NCI-H2107 (cell line): ENCODE results near the gene IRF8.
"Not testable (repeated sequence)": the region's sequence is repeated elsewhere in the genome, so short reads cannot be mapped to it uniquely, and the experiment has no call there.

Experiments used
- DNase-seq: peaks from one replicate; lab custom pipeline; 2025; lab: John Stamatoyannopoulos, UW

The IRF8 gene

GRCh38 chr16:85898521-85899442 is at the start of gene IRF8:
Gene IRF8, plus strand, starts transcription at chr16:85899162. Its CDS starts 3,854 bp downstream, at chr16:85903016.
- no peak for DNase-seq

- DNase-seq = no peak
These were observed 49.6 kb upstream of the IRF8 start for GRCh38 chr16:85849388-85849787.

GRCh38 chr16:85850344-85850880 is 48.5 kb upstream of the IRF8 start:
- no peak for DNase-seq

- DNase-seq = no peak
These were observed 47.8 kb upstream of the IRF8 start for GRCh38 chr16:85851034-85851785.

GRCh38 chr16:85853547-85854545 is 45.1 kb upstream of the IRF8 start:
- no peak for DNase-seq

- no peak for DNase-seq
These were observed 44.0 kb upstream of the IRF8 start for GRCh38 chr16:85854935-85855334.

- no peak for DNase-seq
These were observed 42.9 kb upstream of the IRF8 start for GRCh38 chr16:85856079-85856478.

GRCh38 chr16:85856585-85856984 is 42.4 kb upstream of the IRF8 start:
- no peak for DNase-seq

GRCh38 chr16:85857406-85857805 is 41.6 kb upstream of the IRF8 start:
- no peak for DNase-seq

- DNase-seq = not testable (repeated sequence)
These were observed 40.4 kb upstream of the IRF8 start for GRCh38 chr16:85858571-85858970.

GRCh38 chr16:85858984-85859817 is 39.8 kb upstream of the IRF8 start:
- no peak for DNase-seq

GRCh38 chr16:85859818-85860125 is 39.2 kb upstream of the IRF8 start:
- DNase-seq = no peak

- no peak for DNase-seq
These were observed 38.4 kb upstream of the IRF8 start for GRCh38 chr16:85860413-85861094.

GRCh38 chr16:85861095-85861825 is 37.7 kb upstream of the IRF8 start:
- no peak for DNase-seq

GRCh38 chr16:85862476-85863383 is 36.2 kb upstream of the IRF8 start:
- no peak for DNase-seq

- no peak for DNase-seq
These were observed 35.6 kb upstream of the IRF8 start for GRCh38 chr16:85863384-85863774.

GRCh38 chr16:85864965-85865364 is 34.0 kb upstream of the IRF8 start:
- DNase-seq = no peak

GRCh38 chr16:85867189-85867588 is 31.8 kb upstream of the IRF8 start:
- DNase-seq = no peak
